HepG2 (cell line): ENCODE results near the gene CHKA. TPM values are rescaled to one million over a fixed set of nuclear protein-coding genes. Genes with fewer than 3 reads are reported as not detected.
A peak's percentile ranks its signal among the peaks of the same experiment; 100 is the strongest.

ENCODE experiments used
- ATAC-seq: fragments of 200-7000 bp; cut with Tn5 transposase; 3 replicates; pipeline ENCODE4 v1.9.1; 2020; ENCODE audit warnings: mild to moderate bottlenecking, moderate library complexity
- BruUV-seq: library from RNA; stranded (reverse); fragments of 400-500 nt; replicated peaks from 2 replicates; lab custom pipeline; 2021; lab: Mats Ljungman, UMichigan
- CTCF ChIA-PET: fragments of 300-600 bp; formaldehyde crosslinking; extraction: SDS; loops from one replicate; lab custom pipeline; 2021; ENCODE audit warnings: low total read pairs, inconsistent platforms, low intra/inter-chr PET ratio; lab: Yijun Ruan, JAX
- POLR2A ChIA-PET: fragments of 350-600 bp; sonication (Branson Sonifier 250); formaldehyde crosslinking; loops from one replicate; lab custom pipeline; 2020; ENCODE audit warnings: antibody characterized with exemption, inconsistent platforms; lab: Yijun Ruan, JAX
- DNase-seq: peaks from one replicate; pipeline ENCODE4 v3.0.0-alpha.2; 2015; ENCODE audit warnings: low spot score
- FAIRE-seq: peaks from 3 replicates; lab custom pipeline; 2011; peaks lifted over from hg19 to GRCh38; lab: Jason Lieb, UNC
- H2AFZ ChIP-seq: one replicate; pipeline ENCODE4 v1.6.1; 2011; ENCODE audit warnings: low read length, inconsistent platforms
- H3K27ac ChIP-seq: fragments of 300-600 bp; 3 replicates; pipeline ENCODE4 v1.8.0; 2011; ENCODE audit warnings: mixed run types, mild to moderate bottlenecking, mixed read lengths, low read length, inconsistent platforms; ENCODE audit not compliant: insufficient read depth; ENCODE audit errors: extremely low read length
- H3K27me3 ChIP-seq, 2 experiments: fragments of 200-600 bp in 1 of 2; 2 replicates in 1 of 2; 3 replicates in 1 of 2; pipeline versions ENCODE4 v1.6.0 to v1.8.0; 2011; ENCODE audit warnings: low read length in 2 of 2, mild to moderate bottlenecking in 2 of 2, moderate library complexity in 2 of 2, inconsistent platforms in 1 of 2; ENCODE audit not compliant: insufficient read depth in 2 of 2, control insufficient read depth in 1 of 2
- H3K36me3 ChIP-seq, 2 experiments: fragments of 200-600 bp in 1 of 2; replicated peaks in 1 of 2; 2 replicates in 1 of 2; 3 replicates in 1 of 2; pipeline versions ENCODE4 v1.5.1 to v1.8.0; 2011; ENCODE audit warnings: low read length in 2 of 2, inconsistent platforms in 1 of 2; ENCODE audit not compliant: insufficient read depth in 2 of 2, control insufficient read depth in 1 of 2
- H3K4me1 ChIP-seq: 2 replicates; pipeline ENCODE4 v1.5.1; 2012; ENCODE audit warnings: low read length, inconsistent platforms; ENCODE audit not compliant: insufficient read depth
- H3K4me2 ChIP-seq: 2 replicates; pipeline ENCODE4 v1.6.0; 2011; ENCODE audit warnings: low read depth, low read length, inconsistent platforms
- H3K4me3 ChIP-seq, 3 experiments: fragments of 200-600 bp in 1 of 3; sonication (generic), shearing (Covaris generic) in 1 of 3; replicated peaks in 1 of 3; 2 replicates each; pipeline ENCODE4 v1.5.1; 2011 to 2016; ENCODE audit warnings: low read length in 3 of 3, inconsistent platforms in 2 of 3, low read depth in 2 of 3, mild to moderate bottlenecking in 2 of 3, control low read depth in 1 of 3, mixed read lengths in 1 of 3; ENCODE audit not compliant: insufficient read depth in 1 of 3
- H3K79me2 ChIP-seq: one replicate; pipeline ENCODE4 v1.6.1; 2011; ENCODE audit warnings: low read length, inconsistent platforms; ENCODE audit not compliant: insufficient read depth
- H3K9ac ChIP-seq: 2 replicates; pipeline ENCODE4 v1.6.0; 2011; ENCODE audit warnings: mild to moderate bottlenecking, low read depth, low read length, inconsistent platforms; ENCODE audit not compliant: insufficient read depth
- H3K9me3 ChIP-seq: 2 replicates; pipeline ENCODE4 v1.5.1; 2012; ENCODE audit warnings: mild to moderate bottlenecking, low read length
- H4K20me1 ChIP-seq: 2 replicates; pipeline ENCODE4 v1.6.0; 2011; ENCODE audit warnings: inconsistent platforms, mild to moderate bottlenecking, low read length, moderate library complexity; ENCODE audit not compliant: insufficient read depth
- ARID2 ChIP-seq: sonication (generic); formaldehyde crosslinking; IDR thresholded peaks from 2 replicates; pipeline ENCODE4 v1.8.1; 2022; ENCODE audit warnings: mild to moderate bottlenecking, missing genetic modification reagents, borderline replicate concordance
- GTF3A ChIP-seq: sonication (generic); formaldehyde crosslinking; conservative IDR thresholded peaks from 2 replicates; pipeline ENCODE4 v1.4.0; 2020; ENCODE audit warnings: mild to moderate bottlenecking, missing genetic modification reagents
- KLF12 ChIP-seq: sonication (generic); formaldehyde crosslinking; IDR thresholded peaks from 2 replicates; pipeline ENCODE4 v1.4.0; 2020; ENCODE audit warnings: missing genetic modification reagents, borderline replicate concordance
- KMT2A ChIP-seq: sonication (generic); formaldehyde crosslinking; IDR thresholded peaks from 2 replicates; pipeline ENCODE4 v1.4.0; 2020; ENCODE audit warnings: missing genetic modification reagents
- SALL2 ChIP-seq: sonication (generic); formaldehyde crosslinking; IDR thresholded peaks from 2 replicates; pipeline ENCODE4 v1.8.1; 2023; ENCODE audit warnings: mild to moderate bottlenecking, missing genetic modification reagents, inconsistent platforms
- SP1 ChIP-seq, 2 experiments: fragments of 450-650 bp in 1 of 2; sonication (generic) in 1 of 2; formaldehyde crosslinking in 1 of 2; IDR thresholded peaks; 2 replicates each; pipeline versions ENCODE4 v1.4.0 to v1.6.1; 2016 to 2020; ENCODE audit warnings: missing genetic modification reagents in 1 of 2
- TOPORS ChIP-seq: sonication (generic); formaldehyde crosslinking; IDR thresholded peaks from 2 replicates; pipeline ENCODE4 v1.8.0; 2023; ENCODE audit warnings: mild to moderate bottlenecking, missing genetic modification reagents
- ZEB1 ChIP-seq: IDR thresholded peaks from 2 replicates; pipeline ENCODE4 v1.6.1; 2012; ENCODE audit warnings: mild to moderate bottlenecking, low read depth, inconsistent platforms; ENCODE audit not compliant: insufficient replicate concordance
- ZNF441 ChIP-seq: sonication (generic); formaldehyde crosslinking; IDR thresholded peaks from 2 replicates; pipeline ENCODE4 v1.7.0; 2021; ENCODE audit warnings: missing genetic modification reagents, borderline replicate concordance
- ZNF572 ChIP-seq: sonication (generic); formaldehyde crosslinking; IDR thresholded peaks from 2 replicates; pipeline ENCODE4 v1.5.1; 2020; ENCODE audit warnings: mild to moderate bottlenecking, missing genetic modification reagents
- ZNF773 ChIP-seq: sonication (generic); formaldehyde crosslinking; IDR thresholded peaks from 2 replicates; pipeline ENCODE4 v1.4.0; 2020; ENCODE audit warnings: missing genetic modification reagents, borderline replicate concordance
- ZNF879 ChIP-seq: sonication (generic); formaldehyde crosslinking; IDR thresholded peaks from 2 replicates; pipeline ENCODE4 v1.8.1; 2023; ENCODE audit warnings: missing genetic modification reagents
- WGBS: methylation state at CpG from one replicate; pipeline ENCODE4 v1.1.6; 2017; ENCODE audit warnings: low lambda C conversion rate; 5-methylcytosine and 5-hydroxymethylcytosine counted together
- in situ Hi-C: cut with HindIII; loops from 2 replicates; pipeline ENCODE4 v1.10.0; 2017; ENCODE audit warnings: low pct_unique_long_range_greater_than_20kb; ENCODE audit not compliant: extremely low pct_ligation_motif_present
- intact Hi-C: fragments of 100-400 bp; cut with micrococcal nuclease; formaldehyde crosslinking; loops from one replicate; pipeline ENCODE4 v1.10.0; 2022; ENCODE audit not compliant: unreplicated experiment
- polyA plus RNA-seq, 8 experiments: library from polyadenylated mRNA; depleted of rRNA in 3 of 8; stranded (reverse) in 7 of 8; unstranded in 1 of 8; fragments of >200 nt; fragmentation: Illumina TruSeq in 4 of 8; extraction: Trizol in 4 of 8; gene quantifications; 2 replicates each; pipeline versions ENCODE4 v1.2.1 to v1.2.3, GENCODE V29; 2011 to 2016; ENCODE audit warnings: low read depth in 4 of 8, missing spikeins in 1 of 8, mixed read lengths in 1 of 8; ENCODE audit not compliant: insufficient read depth in 1 of 8
- total RNA-seq, 5 experiments: library from RNA; depleted of rRNA; stranded (reverse); fragments of >200 nt; fragmentation: Illumina TruSeq; extraction: Trizol; gene quantifications; 2 replicates each; pipeline ENCODE4 v1.2.3, GENCODE V29; 2016; ENCODE audit warnings: low read depth in 1 of 5
- TF ChIP-seq, protein P1 (sequence below): sonication (generic); formaldehyde crosslinking; IDR thresholded peaks from 2 replicates; pipeline ENCODE4 v1.4.0; 2020; ENCODE audit warnings: mild to moderate bottlenecking, missing genetic modification reagents
- TF ChIP-seq, protein P2 (sequence below): IDR thresholded peaks from 2 replicates; pipeline ENCODE4 v1.6.1; 2016
- TF ChIP-seq, protein P3 (sequence below): sonication (generic); formaldehyde crosslinking; conservative IDR thresholded peaks from 2 replicates; pipeline ENCODE4 v1.8.1; 2023; ENCODE audit warnings: missing genetic modification reagents
- TF ChIP-seq, protein P4 (sequence below): IDR thresholded peaks from 2 replicates; pipeline ENCODE4 v1.6.1; 2016; ENCODE audit warnings: missing genetic modification reagents, missing compliant biosample characterization
- TF ChIP-seq, protein P5 (sequence below): sonication (generic); formaldehyde crosslinking; IDR thresholded peaks from 2 replicates; pipeline ENCODE4 v1.5.1; 2020; ENCODE audit warnings: mild to moderate bottlenecking, missing genetic modification reagents, borderline replicate concordance
- TF ChIP-seq, protein P6 (sequence below): sonication (generic); formaldehyde crosslinking; IDR thresholded peaks from 2 replicates; pipeline ENCODE4 v1.9.0; 2021; ENCODE audit warnings: missing genetic modification reagents, mild to moderate bottlenecking, borderline replicate concordance

CHKA gene
- total and polyA plus RNA-seq, 2 of the 13 experiments (the other 11 are each of a cell fraction or from before 2014, with no cell fraction given): 71.6 to 92.7 TPM

DNA sequence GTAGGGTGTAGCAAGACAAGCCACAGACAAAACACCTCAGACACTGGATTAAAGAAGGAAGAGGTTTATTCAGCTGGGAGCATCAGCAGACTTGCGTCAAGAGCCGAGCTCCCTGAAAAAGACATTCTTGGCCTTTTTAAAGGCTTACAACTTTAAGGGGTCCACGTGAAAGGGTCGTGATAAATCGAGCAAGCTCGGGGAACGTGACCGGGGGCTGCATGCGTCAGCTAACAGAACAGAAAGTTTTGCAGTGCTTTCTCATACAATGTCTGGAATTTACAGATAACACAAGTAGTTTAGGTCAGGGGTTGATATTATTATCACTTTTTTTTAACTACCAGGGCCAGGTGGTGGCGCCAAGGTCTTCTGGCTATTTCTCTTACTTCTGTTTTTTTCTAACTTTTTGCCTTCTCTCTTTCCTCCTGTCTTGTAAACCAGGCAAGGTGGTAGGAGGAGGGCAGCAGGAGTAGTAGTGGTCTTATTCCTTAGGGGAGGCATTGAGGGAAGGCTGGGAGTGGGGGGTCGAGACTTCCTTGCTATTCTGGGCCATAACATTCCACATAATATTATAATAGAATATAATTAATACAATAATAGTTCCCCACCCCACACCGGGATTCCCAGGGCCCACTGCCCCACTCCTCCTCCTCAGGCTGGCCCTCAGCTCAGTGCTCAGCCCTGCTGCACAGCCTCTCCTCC lies 111.6 kb downstream of the CHKA start:
- H3K4me3 ChIP-seq: peak overlapping the region; percentile 41 to 77 (median 53)
- intact Hi-C loops: loop anchor here (1.0 kb wide), 1 partner anchor 8 kb away; no protein-coding TSS in a partner anchor
- no peak for DNase-seq
- 0 out of 2 replicates have a peak, but pooled peaks have one; percentile 30 for TF ChIP-seq ARID2 (CRISPR knock-in tag)
- TF ChIP-seq, protein P1, sequence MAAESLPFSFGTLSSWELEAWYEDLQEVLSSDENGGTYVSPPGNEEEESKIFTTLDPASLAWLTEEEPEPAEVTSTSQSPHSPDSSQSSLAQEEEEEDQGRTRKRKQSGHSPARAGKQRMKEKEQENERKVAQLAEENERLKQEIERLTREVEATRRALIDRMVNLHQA (CRISPR knock-in tag): no peak
- TF ChIP-seq, protein P2, sequence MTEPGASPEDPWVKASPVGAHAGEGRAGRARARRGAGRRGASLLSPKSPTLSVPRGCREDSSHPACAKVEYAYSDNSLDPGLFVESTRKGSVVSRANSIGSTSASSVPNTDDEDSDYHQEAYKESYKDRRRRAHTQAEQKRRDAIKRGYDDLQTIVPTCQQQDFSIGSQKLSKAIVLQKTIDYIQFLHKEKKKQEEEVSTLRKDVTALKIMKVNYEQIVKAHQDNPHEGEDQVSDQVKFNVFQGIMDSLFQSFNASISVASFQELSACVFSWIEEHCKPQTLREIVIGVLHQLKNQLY: peak; percentile 41; the same call in 1 of the 2 replicates
- TF ChIP-seq KMT2A (CRISPR knock-in tag): no peak
- no peak for TF ChIP-seq SP1 (IDR thresholded peaks at IDR 0.05)
- no peak for TF ChIP-seq SP1 (CRISPR knock-in tag; IDR thresholded peaks at IDR 0.05)
- no peak for TF ChIP-seq ZNF441 (CRISPR knock-in tag)
- 0 out of 2 replicates have a peak, but pooled peaks have one; percentile 11 for TF ChIP-seq ZNF879
- no peak for TF ChIP-seq ZNF572 (CRISPR knock-in tag)
- TF ChIP-seq, protein P3, sequence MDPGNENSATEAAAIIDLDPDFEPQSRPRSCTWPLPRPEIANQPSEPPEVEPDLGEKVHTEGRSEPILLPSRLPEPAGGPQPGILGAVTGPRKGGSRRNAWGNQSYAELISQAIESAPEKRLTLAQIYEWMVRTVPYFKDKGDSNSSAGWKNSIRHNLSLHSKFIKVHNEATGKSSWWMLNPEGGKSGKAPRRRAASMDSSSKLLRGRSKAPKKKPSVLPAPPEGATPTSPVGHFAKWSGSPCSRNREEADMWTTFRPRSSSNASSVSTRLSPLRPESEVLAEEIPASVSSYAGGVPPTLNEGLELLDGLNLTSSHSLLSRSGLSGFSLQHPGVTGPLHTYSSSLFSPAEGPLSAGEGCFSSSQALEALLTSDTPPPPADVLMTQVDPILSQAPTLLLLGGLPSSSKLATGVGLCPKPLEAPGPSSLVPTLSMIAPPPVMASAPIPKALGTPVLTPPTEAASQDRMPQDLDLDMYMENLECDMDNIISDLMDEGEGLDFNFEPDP: no peak
- TF ChIP-seq, protein P4, sequence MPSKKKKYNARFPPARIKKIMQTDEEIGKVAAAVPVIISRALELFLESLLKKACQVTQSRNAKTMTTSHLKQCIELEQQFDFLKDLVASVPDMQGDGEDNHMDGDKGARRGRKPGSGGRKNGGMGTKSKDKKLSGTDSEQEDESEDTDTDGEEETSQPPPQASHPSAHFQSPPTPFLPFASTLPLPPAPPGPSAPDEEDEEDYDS (CRISPR knock-in tag): no peak
- TF ChIP-seq GTF3A (CRISPR knock-in tag): 0 out of 2 replicates have a peak, but pooled peaks have one; percentile 5
- TF ChIP-seq, protein P5, sequence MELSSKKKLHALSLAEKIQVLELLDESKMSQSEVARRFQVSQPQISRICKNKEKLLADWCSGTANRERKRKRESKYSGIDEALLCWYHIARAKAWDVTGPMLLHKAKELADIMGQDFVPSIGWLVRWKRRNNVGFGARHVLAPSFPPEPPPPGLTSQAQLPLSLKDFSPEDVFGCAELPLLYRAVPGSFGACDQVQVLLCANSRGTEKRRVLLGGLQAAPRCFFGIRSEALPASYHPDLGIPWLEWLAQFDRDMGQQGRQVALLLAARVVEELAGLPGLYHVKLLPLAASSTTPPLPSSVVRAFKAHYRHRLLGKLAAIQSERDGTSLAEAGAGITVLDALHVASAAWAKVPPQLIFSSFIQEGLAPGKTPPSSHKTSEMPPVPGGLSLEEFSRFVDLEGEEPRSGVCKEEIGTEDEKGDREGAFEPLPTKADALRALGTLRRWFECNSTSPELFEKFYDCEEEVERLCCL (CRISPR knock-in tag): no peak
- no peak for TF ChIP-seq ZEB1
- TF ChIP-seq, protein P6, sequence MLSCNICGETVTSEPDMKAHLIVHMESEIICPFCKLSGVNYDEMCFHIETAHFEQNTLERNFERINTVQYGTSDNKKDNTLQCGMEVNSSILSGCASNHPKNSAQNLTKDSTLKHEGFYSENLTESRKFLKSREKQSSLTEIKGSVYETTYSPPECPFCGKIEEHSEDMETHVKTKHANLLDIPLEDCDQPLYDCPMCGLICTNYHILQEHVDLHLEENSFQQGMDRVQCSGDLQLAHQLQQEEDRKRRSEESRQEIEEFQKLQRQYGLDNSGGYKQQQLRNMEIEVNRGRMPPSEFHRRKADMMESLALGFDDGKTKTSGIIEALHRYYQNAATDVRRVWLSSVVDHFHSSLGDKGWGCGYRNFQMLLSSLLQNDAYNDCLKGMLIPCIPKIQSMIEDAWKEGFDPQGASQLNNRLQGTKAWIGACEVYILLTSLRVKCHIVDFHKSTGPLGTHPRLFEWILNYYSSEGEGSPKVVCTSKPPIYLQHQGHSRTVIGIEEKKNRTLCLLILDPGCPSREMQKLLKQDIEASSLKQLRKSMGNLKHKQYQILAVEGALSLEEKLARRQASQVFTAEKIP (CRISPR knock-in tag): no peak
- no peak for TF ChIP-seq SALL2 (CRISPR knock-in tag)
- TF ChIP-seq ZNF773 (CRISPR knock-in tag): no peak
- no peak for TF ChIP-seq KLF12 (CRISPR knock-in tag)
- peak; percentile 13; the same call in 1 of the 2 replicates for TF ChIP-seq TOPORS (CRISPR knock-in tag)

More for the DNA sequence above, 111.6 kb downstream of the CHKA start:
- Histone ChIP-seq H3K9me3 (no peaks in the 10 kb centered on the region), H3K79me2 (no peaks in the 10 kb centered on the region), H3K27me3 (no peaks in the 10 kb centered on the region), H3K4me2 (peak overlapping the region; percentile 96), H2AFZ (no peak overlapping the region), H3K4me1 (peaks cover 94% of the 10 kb centered on the region), H3K27ac (peak overlapping the region; percentile 78), H3K9ac (peak overlapping the region; percentile 76), H4K20me1 (no peaks in the 10 kb centered on the region), H3K36me3 (no peaks in the 10 kb centered on the region)
- ATAC-seq (no peak), FAIRE-seq (no peak)
- ChIA-PET POLR2A (interaction anchor here (0.7 to 2.9 kb wide), 17 partner anchors 8 to 288 kb away, joined by 3 to 15 read pairs (median 3); partner anchors contain the start of gene NDUFS8), CTCF (interaction anchor here (1.4 kb wide), 1 partner anchor 11 kb away, joined by 7 read pairs; no protein-coding TSS in a partner anchor)
- 2% methylated on average over 12 of the region's 12 CpGs for WGBS
- no TSS peak for BruUV-seq
- in situ Hi-C loops: no loop called here
